CD4-positive, alpha-beta T cell (primary cell): ENCODE data around the gene CHPT1. TPM values are rescaled to one million over a fixed set of nuclear protein-coding genes. Genes with fewer than 3 reads are reported as not detected.

Source experiments
- ATAC-seq: fragments of 200-7000 bp; cut with Tn5 transposase; one replicate; pipeline ENCODE4 v1.10.0; 2022; ENCODE audit warnings: mild to moderate bottlenecking; ENCODE audit not compliant: poor library complexity
- CTCF ChIA-PET: fragments of 350-600 bp; sonication (Branson Sonifier 250); formaldehyde crosslinking; loops from one replicate; lab custom pipeline; 2021; ENCODE audit warnings: antibody characterized with exemption, inconsistent platforms; lab: Charles Lee
- POLR2A ChIA-PET: fragments of 350-600 bp; sonication (Branson Sonifier 250); formaldehyde crosslinking; loops from one replicate; lab custom pipeline; 2021; ENCODE audit warnings: antibody characterized with exemption, inconsistent platforms; lab: Charles Lee
- DNase-seq, 14 experiments: peaks; one replicate each; pipeline ENCODE4 v3.0.0-alpha.2; 2013 to 2020; ENCODE audit warnings: mixed read lengths in 2 of 14
- H3K27ac ChIP-seq, 2 donors: one replicate each; pipeline versions ENCODE4 v1.5.1 to v1.7.0; 2013; ENCODE audit warnings: low read length in 2 of 2, low read depth in 1 of 2, mild to moderate bottlenecking in 1 of 2
- H3K27me3 ChIP-seq, 2 experiments: 1 replicate in 1 of 2; 2 replicates in 1 of 2; pipeline versions ENCODE4 v1.6.1 to v1.7.0; 2013; ENCODE audit warnings: low read length in 2 of 2, control low read depth in 1 of 2, mild to moderate bottlenecking in 1 of 2, moderate library complexity in 1 of 2; ENCODE audit not compliant: insufficient read depth in 2 of 2, control insufficient read depth in 1 of 2
- H3K36me3 ChIP-seq: one replicate; pipeline ENCODE4 v1.6.1; 2013; ENCODE audit warnings: low read length, control low read depth; ENCODE audit not compliant: insufficient read depth
- H3K4me1 ChIP-seq: one replicate; pipeline ENCODE4 v1.6.1; 2013; ENCODE audit warnings: low read length, control low read depth; ENCODE audit not compliant: insufficient read depth
- H3K4me3 ChIP-seq: one replicate; pipeline ENCODE4 v1.5.1; 2013; ENCODE audit warnings: mild to moderate bottlenecking, low read length, moderate library complexity
- H3K9me3 ChIP-seq, 2 experiments: 1 replicate in 1 of 2; 2 replicates in 1 of 2; pipeline versions ENCODE4 v1.6.1 to v1.7.0; 2013; ENCODE audit warnings: low read length in 2 of 2, mild to moderate bottlenecking in 2 of 2, control low read depth in 1 of 2, moderate library complexity in 1 of 2; ENCODE audit not compliant: control insufficient read depth in 1 of 2, insufficient read depth in 1 of 2
- H3K27ac Mint-ChIP-seq: one replicate; pipeline ENCODE4 v1.8.0; 2020; ENCODE audit warnings: mixed read lengths
- H3K27me3 Mint-ChIP-seq: one replicate; pipeline ENCODE4 v1.8.0; 2021; ENCODE audit warnings: mixed read lengths
- H3K36me3 Mint-ChIP-seq: one replicate; pipeline ENCODE4 v1.8.0; 2021; ENCODE audit warnings: low read depth, mixed read lengths
- H3K4me1 Mint-ChIP-seq: one replicate; pipeline ENCODE4 v1.8.0; 2021; ENCODE audit warnings: low read depth, mixed read lengths
- H3K4me3 Mint-ChIP-seq: one replicate; pipeline ENCODE4 v1.8.0; 2020; ENCODE audit warnings: mild to moderate bottlenecking, mixed read lengths
- H3K9me3 Mint-ChIP-seq: one replicate; pipeline ENCODE4 v1.8.0; 2020; ENCODE audit warnings: mixed read lengths
- intact Hi-C, 2 experiments: fragments of 100-400 bp; cut with DNase I in 1 of 2; cut with micrococcal nuclease in 1 of 2; formaldehyde crosslinking; loops; one replicate each; pipeline versions ENCODE4 v1.15.1 to v1.9.0; 2023 to 2025; cut with DNase I, micrococcal nuclease
- total RNA-seq, 174 experiments: library from RNA in 2 of 174; stranded (reverse) in 2 of 174; gene quantifications; one replicate each; pipeline ENCODE4 v1.2.3 and lab custom pipeline; 2021 to 2026
- TF ChIP-seq, protein P1 (sequence below): fragments of 200-600 bp; IDR thresholded peaks from one replicate; pipeline ENCODE4 v1.8.0; 2022; ENCODE audit warnings: antibody characterized with exemption, mild to moderate bottlenecking

The CHPT1 gene
- total RNA-seq, 2 experiments from 2014 or later: 10.8 to 11.9 TPM

DNA sequence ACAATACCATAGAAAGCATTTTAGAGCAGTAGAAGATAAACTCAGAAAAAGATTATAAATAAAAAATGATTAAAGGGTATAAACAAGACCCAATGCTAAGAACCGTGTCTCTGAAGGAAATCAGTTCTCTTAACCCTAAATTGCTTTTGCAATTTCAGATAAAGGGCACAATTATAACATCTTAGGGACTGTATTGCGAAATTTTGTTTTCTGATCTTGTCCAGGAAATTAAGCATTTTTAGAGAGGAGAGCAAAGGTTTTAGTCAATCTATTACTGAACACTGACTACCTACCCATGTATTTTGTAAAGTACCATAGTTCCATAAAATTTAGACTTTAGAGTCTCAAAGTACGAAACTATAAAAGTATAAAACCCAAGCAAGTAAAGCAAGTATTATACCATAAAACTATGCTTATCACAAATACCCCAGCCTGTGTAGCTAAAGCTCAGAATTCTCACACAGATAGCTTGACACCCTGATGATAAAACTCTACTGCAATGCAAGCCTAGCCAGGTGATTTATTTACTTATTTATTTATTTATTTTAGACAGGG lies 6.8 kb upstream of the CHPT1 start:
- Mint-ChIP-seq H3K4me3 (no peak overlapping the region), H3K27ac (no peak overlapping the region)

DNA sequence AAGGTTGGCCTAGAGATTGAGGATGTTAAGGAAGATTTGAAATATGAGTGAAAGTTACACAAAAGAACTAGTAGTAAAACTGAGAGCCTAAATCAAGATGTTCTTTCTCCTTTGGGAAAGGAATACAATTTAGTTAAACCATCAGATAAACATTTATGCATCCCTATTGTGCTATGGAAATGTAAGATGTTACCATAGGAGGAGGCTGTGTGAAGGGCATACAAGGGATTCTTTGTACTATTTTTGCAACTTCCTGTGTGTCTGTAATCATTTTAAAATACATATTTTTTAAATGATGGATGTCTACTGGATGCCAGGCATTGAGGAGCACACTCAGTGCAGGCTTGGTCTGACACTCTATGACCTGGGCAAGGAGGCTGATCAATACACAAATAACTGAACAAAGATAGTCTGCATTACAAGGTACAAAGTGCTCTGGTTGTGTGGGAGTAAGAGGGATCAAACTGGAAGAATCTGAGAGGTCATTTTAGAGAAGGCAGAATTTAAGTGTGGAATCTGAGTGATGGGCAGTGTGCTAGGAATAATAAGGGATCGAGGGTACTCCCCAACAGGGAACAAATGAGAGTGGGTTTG lies 5.8 kb upstream of the CHPT1 start:
- CTCF ChIA-PET: no interaction called here
- no peak overlapping the region for H3K27ac Mint-ChIP-seq
- H3K4me1 Mint-ChIP-seq: peaks cover 2% of the 10 kb centered on the region
- intact Hi-C loops: no loop called here
- H3K36me3 Mint-ChIP-seq: no peaks in the 10 kb centered on the region
- H3K27me3 ChIP-seq: no peaks in the 10 kb centered on the region
- no peak overlapping the region for H3K4me3 ChIP-seq
- H3K36me3 ChIP-seq: no peaks in the 10 kb centered on the region
- H3K9me3 ChIP-seq: no peaks in the 10 kb centered on the region
- TF ChIP-seq, protein P1, sequence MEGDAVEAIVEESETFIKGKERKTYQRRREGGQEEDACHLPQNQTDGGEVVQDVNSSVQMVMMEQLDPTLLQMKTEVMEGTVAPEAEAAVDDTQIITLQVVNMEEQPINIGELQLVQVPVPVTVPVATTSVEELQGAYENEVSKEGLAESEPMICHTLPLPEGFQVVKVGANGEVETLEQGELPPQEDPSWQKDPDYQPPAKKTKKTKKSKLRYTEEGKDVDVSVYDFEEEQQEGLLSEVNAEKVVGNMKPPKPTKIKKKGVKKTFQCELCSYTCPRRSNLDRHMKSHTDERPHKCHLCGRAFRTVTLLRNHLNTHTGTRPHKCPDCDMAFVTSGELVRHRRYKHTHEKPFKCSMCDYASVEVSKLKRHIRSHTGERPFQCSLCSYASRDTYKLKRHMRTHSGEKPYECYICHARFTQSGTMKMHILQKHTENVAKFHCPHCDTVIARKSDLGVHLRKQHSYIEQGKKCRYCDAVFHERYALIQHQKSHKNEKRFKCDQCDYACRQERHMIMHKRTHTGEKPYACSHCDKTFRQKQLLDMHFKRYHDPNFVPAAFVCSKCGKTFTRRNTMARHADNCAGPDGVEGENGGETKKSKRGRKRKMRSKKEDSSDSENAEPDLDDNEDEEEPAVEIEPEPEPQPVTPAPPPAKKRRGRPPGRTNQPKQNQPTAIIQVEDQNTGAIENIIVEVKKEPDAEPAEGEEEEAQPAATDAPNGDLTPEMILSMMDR: no peak
- no peak overlapping the region for H3K4me3 Mint-ChIP-seq
- DNase-seq (no peak), ATAC-seq (no peak)
- H3K27me3 Mint-ChIP-seq: no peaks in the 10 kb centered on the region
- no peak overlapping the region for H3K27ac ChIP-seq
- POLR2A ChIA-PET: no interaction called here
- peaks cover 4% of the 10 kb centered on the region for H3K4me1 ChIP-seq
- H3K9me3 Mint-ChIP-seq: no peaks in the 10 kb centered on the region

More for the DNA sequence above, 6.8 kb upstream of the CHPT1 start:
- H3K9me3 ChIP-seq: no peaks in the 10 kb centered on the region
- POLR2A ChIA-PET: no interaction called here
- Mint-ChIP-seq H3K27me3 (no peaks in the 10 kb centered on the region), H3K9me3 (no peaks in the 10 kb centered on the region), H3K36me3 (no peaks in the 10 kb centered on the region), H3K4me1 (no peaks in the 10 kb centered on the region)
- H3K4me1 ChIP-seq: no peaks in the 10 kb centered on the region
- intact Hi-C loops: no loop called here
- H3K36me3 ChIP-seq: no peaks in the 10 kb centered on the region
- no peak for ATAC-seq
- TF ChIP-seq, protein P1: no peak
- no peak overlapping the region for H3K4me3 ChIP-seq
- H3K27ac ChIP-seq: no peak overlapping the region
- CTCF ChIA-PET: no interaction called here
- DNase-seq: no peak
- no peaks in the 10 kb centered on the region for H3K27me3 ChIP-seq

DNA sequence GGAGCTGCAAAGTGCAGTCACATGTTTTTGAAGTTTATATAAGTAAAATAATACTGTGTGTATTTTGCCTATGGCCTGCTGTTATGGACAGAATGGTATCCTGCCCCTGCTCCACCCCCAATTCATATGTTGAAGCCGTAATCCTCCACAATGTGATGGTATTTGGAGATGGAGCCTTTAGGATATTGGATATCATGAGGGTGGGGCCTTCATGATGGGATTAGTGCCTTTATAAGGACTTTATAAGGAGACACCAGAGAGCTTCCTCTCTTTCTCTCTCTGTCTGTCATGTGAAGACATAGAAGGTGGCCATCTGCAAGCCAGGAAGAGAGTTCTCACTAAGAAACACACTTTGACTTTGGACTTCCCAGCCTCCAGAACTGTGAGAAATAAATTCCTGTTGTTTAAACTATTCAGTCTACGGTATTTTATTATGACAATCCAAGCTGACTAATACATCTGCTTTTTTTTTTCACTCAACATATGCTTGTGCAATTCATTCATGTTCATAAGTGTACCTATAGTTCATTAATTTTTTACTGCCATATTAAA lies 3.1 kb upstream of the CHPT1 start:
- Histone ChIP-seq H3K9me3 (no peaks in the 10 kb centered on the region), H3K4me1 (peaks cover 21% of the 10 kb centered on the region), H3K27me3 (no peaks in the 10 kb centered on the region), H3K36me3 (no peaks in the 10 kb centered on the region), H3K27ac (no peak overlapping the region), H3K4me3 (no peak overlapping the region)
- Mint-ChIP-seq H3K4me1 (peaks cover 17% of the 10 kb centered on the region), H3K36me3 (peaks cover 12% of the 10 kb centered on the region), H3K27me3 (no peaks in the 10 kb centered on the region), H3K9me3 (no peaks in the 10 kb centered on the region), H3K27ac (no peak overlapping the region), H3K4me3 (no peak overlapping the region)
- TF ChIP-seq, protein P1: no peak
- intact Hi-C loops: no loop called here
- ChIA-PET POLR2A (no interaction called here), CTCF (no interaction called here)
- DNase-seq: no peak
- no peak for ATAC-seq
